Suprapubic skin (tissue), 4 donors: ENCODE data around the gene ZNF177. TPM values are rescaled to one million over a fixed set of nuclear protein-coding genes. Genes with fewer than 3 reads are reported as not detected.

ENCODE experiments used
- DNase-seq, 2 donors: peaks; one replicate each; pipeline ENCODE4 v3.0.0-alpha.2; 2019; ENCODE audit warnings: low spot score in 2 of 2
- H3K27ac ChIP-seq: fragments of 200-600 bp; sonication (generic); one replicate; pipeline ENCODE4 v1.5.1; 2019
- H3K27me3 ChIP-seq: fragments of 200-600 bp; sonication (generic); one replicate; pipeline ENCODE4 v1.5.1; 2019
- H3K36me3 ChIP-seq: fragments of 200-600 bp; sonication (generic); one replicate; pipeline ENCODE4 v1.5.1; 2019
- H3K4me1 ChIP-seq: fragments of 200-600 bp; sonication (generic); one replicate; pipeline ENCODE4 v1.5.1; 2019
- H3K4me3 ChIP-seq: fragments of 200-600 bp; sonication (generic); one replicate; pipeline ENCODE4 v1.5.1; 2019; ENCODE audit warnings: mild to moderate bottlenecking
- H3K9me3 ChIP-seq: fragments of 200-600 bp; sonication (generic); one replicate; pipeline ENCODE4 v1.5.1; 2019
- CTCF ChIP-seq, 2 donors: fragments of 200-600 bp in 1 of 2; fragments of 450-650 bp in 1 of 2; sonication (generic) in 1 of 2; IDR thresholded peaks; one replicate each; pipeline ENCODE4 v1.5.1; 2016 to 2019; ENCODE audit warnings: antibody characterized with exemption in 2 of 2, mild to moderate bottlenecking in 1 of 2, moderate library complexity in 1 of 2
- EP300 ChIP-seq: sonication (generic); formaldehyde crosslinking; IDR thresholded peaks from one replicate; pipeline ENCODE4 v1.6.1; 2017; ENCODE audit warnings: antibody characterized with exemption
- POLR2A ChIP-seq, 2 donors: fragments of 450-650 bp; IDR thresholded peaks; one replicate each; pipeline ENCODE4 v1.6.1; 2017; ENCODE audit warnings: antibody characterized with exemption in 2 of 2, mild to moderate bottlenecking in 2 of 2, moderate library complexity in 2 of 2
- POLR2AphosphoS5 ChIP-seq, 3 donors: sonication (generic); formaldehyde crosslinking; IDR thresholded peaks; one replicate each; pipeline ENCODE4 v1.6.1; 2017; ENCODE audit warnings: antibody characterized with exemption in 3 of 3
- WGBS: methylation state at CpG from one replicate; pipeline ENCODE4 v1.1.5; 2018; 5-methylcytosine and 5-hydroxymethylcytosine counted together
- total RNA-seq, 4 donors: library from RNA; depleted of rRNA; stranded (reverse); fragments of >200 nt; gene quantifications; one replicate each; pipeline ENCODE4 v1.1.0, GENCODE V29; 2016

Gene ZNF177
- total RNA-seq, 4 donors from 2014 or later, result 0.23 to 1.8 (median 1.4) TPM; not detected in 1

- H3K4me1 ChIP-seq, result no peaks in the 10 kb centered on the region
- 100% methylated on average over 3 of the region's 3 CpGs for WGBS
- H3K27ac ChIP-seq, result no peak overlapping the region
- DNase-seq, result no peak
- H3K4me3 ChIP-seq, result no peak overlapping the region
- H3K9me3 ChIP-seq, result peaks cover 78% of the 10 kb centered on the region
- peaks cover 23% of the 10 kb centered on the region for H3K36me3 ChIP-seq
- no peaks in the 10 kb centered on the region for H3K27me3 ChIP-seq
- no peak for TF ChIP-seq POLR2A (IDR thresholded peaks at IDR 0.05)
- TF ChIP-seq POLR2AphosphoS5 (IDR thresholded peaks at IDR 0.05), result no peak
- TF ChIP-seq CTCF (IDR thresholded peaks at IDR 0.05), result no peak
- TF ChIP-seq EP300, result no peak
Measured at GRCh38 chr19:9348253-9348652, 14.6 kb upstream of the ZNF177 start.

- Histone ChIP-seq H3K9me3 (peaks cover 73% of the 10 kb centered on the region), H3K27ac (no peak overlapping the region), H3K4me1 (no peaks in the 10 kb centered on the region), H3K4me3 (no peak overlapping the region), H3K27me3 (no peaks in the 10 kb centered on the region), H3K36me3 (peaks cover 19% of the 10 kb centered on the region)
- no peak for DNase-seq
- TF ChIP-seq POLR2AphosphoS5 (IDR thresholded peaks at IDR 0.05), result no peak
- TF ChIP-seq POLR2A (IDR thresholded peaks at IDR 0.05), result no peak
- no peak for TF ChIP-seq CTCF (IDR thresholded peaks at IDR 0.05)
- no peak for TF ChIP-seq EP300
- 96% methylated on average over 22 of the region's 22 CpGs for WGBS
Measured at GRCh38 chr19:9348671-9349070, 14.1 kb upstream of the ZNF177 start.

GRCh38 chr19:9352505-9352904 lies 10.3 kb upstream of the ZNF177 start:
- Histone ChIP-seq H3K9me3 (peaks cover 55% of the 10 kb centered on the region), H3K36me3 (peaks cover 5% of the 10 kb centered on the region), H3K27me3 (no peaks in the 10 kb centered on the region), H3K4me3 (no peak overlapping the region), H3K27ac (no peak overlapping the region), H3K4me1 (no peaks in the 10 kb centered on the region)
- 100% methylated on average over 2 of the region's 2 CpGs for WGBS
- TF ChIP-seq POLR2AphosphoS5 (IDR thresholded peaks at IDR 0.05) (no peak), EP300 (no peak), CTCF (IDR thresholded peaks at IDR 0.05) (no peak), POLR2A (IDR thresholded peaks at IDR 0.05) (no peak)
- no peak for DNase-seq

- DNase-seq, result no peak
- no peak for TF ChIP-seq POLR2A (IDR thresholded peaks at IDR 0.05)
- no peak for TF ChIP-seq POLR2AphosphoS5 (IDR thresholded peaks at IDR 0.05)
- TF ChIP-seq CTCF (IDR thresholded peaks at IDR 0.05), result no peak
- TF ChIP-seq EP300, result no peak
- peaks cover 7% of the 10 kb centered on the region for H3K36me3 ChIP-seq
- H3K27me3 ChIP-seq, result no peaks in the 10 kb centered on the region
- peaks cover 55% of the 10 kb centered on the region for H3K9me3 ChIP-seq
- no peak overlapping the region for H3K4me3 ChIP-seq
- no peak overlapping the region for H3K27ac ChIP-seq
- no peaks in the 10 kb centered on the region for H3K4me1 ChIP-seq
Measured at GRCh38 chr19:9353011-9353410, 9.8 kb upstream of the ZNF177 start.

GRCh38 chr19:9354651-9355050 lies 8.2 kb upstream of the ZNF177 start:
- H3K4me3 ChIP-seq, result no peak overlapping the region
- no peaks in the 10 kb centered on the region for H3K4me1 ChIP-seq
- no peak overlapping the region for H3K27ac ChIP-seq
- no peak for DNase-seq
- WGBS, result 75% methylated on average over 2 of the region's 2 CpGs
- H3K9me3 ChIP-seq, result peaks cover 50% of the 10 kb centered on the region
- H3K36me3 ChIP-seq, result peaks cover 7% of the 10 kb centered on the region
- TF ChIP-seq EP300, result no peak
- no peak for TF ChIP-seq POLR2A (IDR thresholded peaks at IDR 0.05)
- TF ChIP-seq CTCF (IDR thresholded peaks at IDR 0.05), result no peak
- TF ChIP-seq POLR2AphosphoS5 (IDR thresholded peaks at IDR 0.05), result no peak
- no peaks in the 10 kb centered on the region for H3K27me3 ChIP-seq
